H9 (cell line): ENCODE measurements around the gene DPM2. TPM values are rescaled to one million over a fixed set of nuclear protein-coding genes. Genes with fewer than 3 reads are reported as not detected.

Experiments
- DNase-seq: peaks from one replicate; pipeline ENCODE4 v3.0.0-alpha.2; 2017
- H2AFZ ChIP-seq: one replicate; pipeline ENCODE4 v1.6.1; 2013; ENCODE audit warnings: mild to moderate bottlenecking, low read length, control low read depth, moderate library complexity
- H2AK5ac ChIP-seq: 2 replicates; pipeline ENCODE4 v1.6.1; 2013; ENCODE audit warnings: low read length, control low read depth, mixed read lengths; ENCODE audit not compliant: insufficient read length
- H2BK120ac ChIP-seq: one replicate; pipeline ENCODE4 v1.6.1; 2013; ENCODE audit warnings: low read depth, mild to moderate bottlenecking, low read length, control low read depth, inconsistent platforms; ENCODE audit not compliant: poor library complexity, severe bottlenecking
- H2BK12ac ChIP-seq: 2 replicates; pipeline ENCODE4 v1.6.1; 2013; ENCODE audit warnings: low read length, control low read depth, mixed read lengths, low read depth; ENCODE audit not compliant: insufficient read length
- H2BK15ac ChIP-seq: 2 replicates; pipeline ENCODE4 v1.6.1; 2013; ENCODE audit warnings: low read depth, low read length, control low read depth
- H2BK20ac ChIP-seq: one replicate; pipeline ENCODE4 v1.6.1; 2013; ENCODE audit warnings: low read depth, mild to moderate bottlenecking, low read length, control low read depth, inconsistent platforms; ENCODE audit not compliant: poor library complexity, severe bottlenecking
- H2BK5ac ChIP-seq: 2 replicates; pipeline ENCODE4 v1.6.1; 2013; ENCODE audit warnings: low read length, control low read depth, mixed read lengths; ENCODE audit not compliant: insufficient read length
- H3K14ac ChIP-seq: 2 replicates; pipeline ENCODE4 v1.6.1; 2013; ENCODE audit warnings: low read length, control low read depth; ENCODE audit not compliant: insufficient read depth
- H3K18ac ChIP-seq: 2 replicates; pipeline ENCODE4 v1.6.1; 2013; ENCODE audit warnings: low read depth, mild to moderate bottlenecking, mixed read lengths, low read length, control low read depth; ENCODE audit not compliant: insufficient read length
- H3K23ac ChIP-seq: 2 replicates; pipeline ENCODE4 v1.6.1; 2013; ENCODE audit warnings: low read length, control low read depth, mixed read lengths, low read depth; ENCODE audit not compliant: insufficient read length
- H3K23me2 ChIP-seq: 2 replicates; pipeline ENCODE4 v1.6.1; 2013; ENCODE audit warnings: low read depth, mild to moderate bottlenecking, mixed read lengths, low read length, control low read depth; ENCODE audit not compliant: insufficient read length, poor library complexity, severe bottlenecking
- H3K27ac ChIP-seq: 2 replicates; pipeline ENCODE4 v1.5.1; 2013; ENCODE audit warnings: low read length, control low read depth, mixed read lengths, low read depth; ENCODE audit not compliant: insufficient read length
- H3K27me3 ChIP-seq: 2 replicates; pipeline ENCODE4 v1.6.1; 2013; ENCODE audit warnings: low read length, control low read depth, inconsistent platforms; ENCODE audit not compliant: insufficient read depth
- H3K4ac ChIP-seq: 2 replicates; pipeline ENCODE4 v1.6.1; 2013; ENCODE audit warnings: low read depth, mild to moderate bottlenecking, control low read depth, inconsistent platforms, low read length, moderate library complexity
- H3K4me1 ChIP-seq: 2 replicates; pipeline ENCODE4 v1.6.1; 2013; ENCODE audit warnings: low read length, control low read depth, inconsistent platforms; ENCODE audit not compliant: insufficient read depth
- H3K4me2 ChIP-seq: 2 replicates; pipeline ENCODE4 v1.6.1; 2013; ENCODE audit warnings: low read length, control low read depth, mixed read lengths; ENCODE audit not compliant: insufficient read length, insufficient read depth
- H3K56ac ChIP-seq: 2 replicates; pipeline ENCODE4 v1.6.1; 2013; ENCODE audit warnings: low read depth, mild to moderate bottlenecking, mixed read lengths, low read length, control low read depth; ENCODE audit not compliant: insufficient read length
- H3K79me1 ChIP-seq: 2 replicates; pipeline ENCODE4 v1.6.1; 2013; ENCODE audit warnings: low read depth, mild to moderate bottlenecking, moderate library complexity, low read length, control low read depth, inconsistent platforms; ENCODE audit not compliant: insufficient read depth, poor library complexity, severe bottlenecking
- H3K79me2 ChIP-seq: 2 replicates; pipeline ENCODE4 v1.6.1; 2013; ENCODE audit warnings: low read length, control low read depth, inconsistent platforms; ENCODE audit not compliant: insufficient read depth
- H3K9ac ChIP-seq: 2 replicates; pipeline ENCODE4 v1.6.1; 2013; ENCODE audit warnings: low read length, control low read depth, mixed read lengths; ENCODE audit not compliant: insufficient read length; ENCODE audit errors: extremely low read depth
- H3K9me3 ChIP-seq: one replicate; pipeline ENCODE4 v1.6.1; 2013; ENCODE audit warnings: low read depth, low read length, inconsistent platforms; ENCODE audit not compliant: control insufficient read depth
- H3T11ph ChIP-seq: one replicate; pipeline ENCODE4 v1.6.1; 2013; ENCODE audit warnings: mild to moderate bottlenecking, low read length, control low read depth, inconsistent platforms
- H4K20me1 ChIP-seq: one replicate; pipeline ENCODE4 v1.6.1; 2013; ENCODE audit not compliant: control insufficient read depth, insufficient read length, insufficient read depth
- H4K5ac ChIP-seq: 2 replicates; pipeline ENCODE4 v1.6.1; 2013; ENCODE audit warnings: low read depth, mild to moderate bottlenecking, mixed read lengths, low read length, control low read depth; ENCODE audit not compliant: insufficient read length
- H4K8ac ChIP-seq: replicated peaks from 2 replicates; pipeline ENCODE4 v1.6.1; 2013; ENCODE audit warnings: low read length, control low read depth, mixed read lengths, low read depth; ENCODE audit not compliant: insufficient read length
- H4K91ac ChIP-seq: 2 replicates; pipeline ENCODE4 v1.6.1; 2013; ENCODE audit warnings: low read depth, mild to moderate bottlenecking, moderate library complexity, mixed read lengths, low read length, control low read depth; ENCODE audit not compliant: insufficient read length
- H3K27ac Mint-ChIP-seq, 3 experiments: 2 replicates in 2 of 3; 3 replicates in 1 of 3; pipeline ENCODE4 v1.8.0; 2020 to 2021; ENCODE audit warnings: mixed read lengths in 3 of 3, mild to moderate bottlenecking in 1 of 3, moderate library complexity in 1 of 3
- H3K27me3 Mint-ChIP-seq: 2 replicates; pipeline ENCODE4 v1.8.0; 2021; ENCODE audit warnings: low read depth, mild to moderate bottlenecking, moderate library complexity, mixed read lengths
- H3K36me3 Mint-ChIP-seq, 3 experiments: 2 replicates in 2 of 3; 3 replicates in 1 of 3; pipeline ENCODE4 v1.8.0; 2020 to 2021; ENCODE audit warnings: low read depth in 3 of 3, mixed read lengths in 3 of 3; ENCODE audit not compliant: insufficient read depth in 1 of 3
- H3K4me1 Mint-ChIP-seq, 2 experiments: 2 replicates each; pipeline ENCODE4 v1.8.0; 2020; ENCODE audit warnings: mixed read lengths in 2 of 2
- H3K4me3 Mint-ChIP-seq, 2 experiments: 2 replicates in 1 of 2; 3 replicates in 1 of 2; pipeline ENCODE4 v1.8.0; 2020 to 2021; ENCODE audit warnings: mild to moderate bottlenecking in 2 of 2, mixed read lengths in 2 of 2, moderate library complexity in 1 of 2
- H3K9me3 Mint-ChIP-seq, 2 experiments: 2 replicates in 1 of 2; 3 replicates in 1 of 2; pipeline ENCODE4 v1.8.0; 2020; ENCODE audit warnings: mild to moderate bottlenecking in 2 of 2, mixed read lengths in 2 of 2, moderate library complexity in 1 of 2
- CTCF ChIP-seq: fragments of 200-600 bp; sonication (generic); conservative IDR thresholded peaks from 3 replicates; pipeline ENCODE4 v1.8.0; 2021; ENCODE audit warnings: antibody characterized with exemption, mild to moderate bottlenecking
- WGBS: extraction: QIAGEN DNeasy Blood & Tissue Kit; methylation state at CpG from one replicate; pipeline ENCODE4 v1.1.7; 2013; ENCODE audit warnings: missing lambda C conversion rate, low lambda C conversion rate, mixed read lengths; ENCODE audit not compliant: insufficient read length; ENCODE audit errors: extremely low coverage; 5-methylcytosine and 5-hydroxymethylcytosine counted together
- long read RNA-seq: library from polyadenylated mRNA; unstranded; transcript quantifications from one replicate; pipeline ENCODE4 v2.0.0, GENCODE V29; 2020
- total RNA-seq: library from RNA; stranded (reverse); gene quantifications from 2 replicates; pipeline ENCODE4 v1.2.1, GENCODE V29; 2021

DPM2 gene, protein sequence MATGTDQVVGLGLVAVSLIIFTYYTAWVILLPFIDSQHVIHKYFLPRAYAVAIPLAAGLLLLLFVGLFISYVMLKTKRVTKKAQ
- total RNA-seq: 44.7 and 46.1 TPM in 2 replicates
- long read RNA-seq, transcript DPM2-205 (3 exons, 1,662 nt): minor isoform, 37 of 186 reads
- long read RNA-seq, transcript DPM2-201 (4 exons, 1,542 nt): major isoform, 67 of 186 reads
- long read RNA-seq, transcript DPM2-203 (3 exons, 928 nt): minor isoform, 20 of 186 reads
- long read RNA-seq, partial matches to known transcripts: 45 of 186 reads
- long read RNA-seq, other reads (novel, unspliced or antisense): 17 of 186 reads

DNA sequence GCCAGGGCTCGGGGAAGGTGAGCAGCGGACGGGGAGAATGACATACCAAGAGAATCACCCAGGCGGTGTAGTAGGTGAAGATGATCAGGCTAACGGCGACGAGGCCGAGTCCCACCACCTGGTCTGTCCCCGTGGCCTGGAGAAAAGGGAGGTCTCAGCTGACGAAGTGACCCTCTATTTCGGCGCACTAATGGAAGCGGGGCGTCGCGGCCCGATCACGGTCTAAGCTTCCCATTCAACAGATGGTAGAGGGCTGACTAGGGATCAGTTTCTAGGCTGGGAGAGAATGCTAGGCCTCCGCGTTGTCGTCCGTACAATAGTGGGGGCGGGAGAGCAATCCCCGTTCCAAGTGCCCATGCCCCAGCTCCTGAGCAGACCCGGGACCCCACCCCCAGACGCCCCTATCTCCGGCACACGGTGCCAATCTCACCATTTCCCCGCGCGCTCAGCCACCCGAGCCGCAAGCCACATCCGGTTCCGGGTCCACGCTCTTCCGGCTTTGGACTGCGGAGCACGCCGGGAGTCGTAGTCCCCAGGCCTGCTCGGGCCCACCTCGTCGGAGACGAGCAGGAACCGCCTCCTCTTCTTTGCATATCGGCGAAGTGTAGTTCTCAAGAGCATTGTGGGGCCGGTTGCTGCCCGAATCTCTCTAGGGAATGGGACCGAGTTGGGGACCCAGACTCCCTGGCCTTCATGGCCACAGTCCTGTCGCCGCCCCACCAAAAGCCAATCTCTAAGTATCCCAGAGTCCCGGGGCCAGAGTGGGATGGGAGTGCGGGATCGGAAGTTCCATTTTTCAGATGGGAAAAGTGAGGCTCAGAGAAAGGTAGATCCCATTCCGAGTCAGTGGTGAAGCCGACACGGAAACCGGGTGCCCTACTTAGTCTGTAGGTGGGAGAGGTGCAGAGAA lies at the start of gene DPM2:
TSS of gene DPM2 (minus strand) at position 467 of the 910 bp plus-strand sequence. CDS start at position 433, 34 bp downstream.
- H3K23me2 ChIP-seq: peaks cover 6% of the 10 kb centered on the region
- Mint-ChIP-seq H3K9me3 (no peaks in the 10 kb centered on the region; a peak in 1 of 5 replicates), H3K4me3 (peak within 1 kb of the TSS; percentile 84 to 96), H3K4me1 (peaks cover 25 to 42% of the 10 kb centered on the region in 2 experiments), H3K27ac (peak within 1 kb of the TSS; percentile 93 to 95 (median 94)), H3K36me3 (peaks cover 6 to 33% (median 27%) of the 10 kb centered on the region in 3 experiments; a peak in 6 of 7 replicates), H3K27me3 (peaks cover 6% of the 10 kb centered on the region)
- peaks cover 10% of the 10 kb centered on the region for H3K79me1 ChIP-seq
- H3K9ac ChIP-seq: peak within 1 kb of the TSS; percentile 74
- no peak within 1 kb of the TSS for H2BK20ac ChIP-seq
- H3K14ac ChIP-seq: peak within 1 kb of the TSS; percentile 41; the same call in 1 of the 2 replicates
- WGBS: no CpG with 5 or more reads among the region's 60 CpGs
- peak within 1 kb of the TSS; percentile 96 for H3K4me2 ChIP-seq
- H3K27me3 ChIP-seq: no peaks in the 10 kb centered on the region
- H3K9me3 ChIP-seq: no peaks in the 10 kb centered on the region
- H3K79me2 ChIP-seq: no peaks in the 10 kb centered on the region
- no peak within 1 kb of the TSS for H3K27ac ChIP-seq
- H3K4me1 ChIP-seq: no peaks in the 10 kb centered on the region
- H3K18ac ChIP-seq: peak within 1 kb of the TSS; percentile 20
- H2BK5ac ChIP-seq: no peak within 1 kb of the TSS
- H2BK120ac ChIP-seq: no peak within 1 kb of the TSS
- H2AFZ ChIP-seq: no peak within 1 kb of the TSS
- H4K8ac ChIP-seq: no peak within 1 kb of the TSS
- no peak within 1 kb of the TSS for H2BK15ac ChIP-seq
- H3K56ac ChIP-seq: no peak within 1 kb of the TSS
- no peak within 1 kb of the TSS for H2AK5ac ChIP-seq
- H3T11ph ChIP-seq: no peak within 1 kb of the TSS
- TF ChIP-seq CTCF: no peak
- H4K20me1 ChIP-seq: no peaks in the 10 kb centered on the region
- no peak within 1 kb of the TSS for H3K4ac ChIP-seq
- peak; percentile 93 for DNase-seq
- H2BK12ac ChIP-seq: no peak within 1 kb of the TSS
- H4K5ac ChIP-seq: no peak within 1 kb of the TSS
- H3K23ac ChIP-seq: no peak within 1 kb of the TSS
- no peak within 1 kb of the TSS for H4K91ac ChIP-seq
